Naive thymus-derived CD8-positive, alpha-beta T cell (primary cell): ENCODE measurements around the gene ALPK3. TPM values are rescaled to one million over a fixed set of nuclear protein-coding genes. Genes with fewer than 3 reads are reported as not detected.

Source experiments
- ATAC-seq, 2 donors: fragments of 150-1000 bp; cut with Tn5 transposase in 1 of 2; sonication (Bioruptor Pico), chemical (Tn5 transposase) in 1 of 2; 1 replicate in 1 of 2; 2 replicates in 1 of 2; pipeline ENCODE4 v1.10.0; 2021; ENCODE audit warnings: mild to moderate bottlenecking in 2 of 2, moderate library complexity in 2 of 2
- POLR2A ChIA-PET: fragments of 350-600 bp; sonication (Branson Sonifier 250); formaldehyde crosslinking; loops from one replicate; lab custom pipeline; 2021; ENCODE audit warnings: antibody characterized with exemption; lab: Charles Lee
- DNase-seq, 10 donors: peaks; one replicate each; pipeline versions ENCODE4 v3.0.0 to v3.0.0-alpha.2; 2020 to 2022
- H3K27ac Mint-ChIP-seq, 10 donors: one replicate each; pipeline ENCODE4 v1.8.0; 2020 to 2022; ENCODE audit warnings: mild to moderate bottlenecking in 10 of 10, mixed read lengths in 10 of 10, moderate library complexity in 4 of 10, inconsistent platforms in 1 of 10
- H3K27me3 Mint-ChIP-seq, 5 donors: one replicate each; pipeline ENCODE4 v1.8.0; 2021 to 2022; ENCODE audit warnings: mixed read lengths in 5 of 5
- H3K36me3 Mint-ChIP-seq, 3 donors: one replicate each; pipeline ENCODE4 v1.8.0; 2020 to 2022; ENCODE audit warnings: mixed read lengths in 3 of 3, mild to moderate bottlenecking in 2 of 3, inconsistent platforms in 1 of 3
- H3K4me1 Mint-ChIP-seq, 4 donors: one replicate each; pipeline ENCODE4 v1.8.0; 2021 to 2022; ENCODE audit warnings: mixed read lengths in 4 of 4
- H3K4me3 Mint-ChIP-seq, 10 donors: one replicate each; pipeline ENCODE4 v1.8.0; 2020 to 2022; ENCODE audit warnings: mild to moderate bottlenecking in 10 of 10, mixed read lengths in 10 of 10, moderate library complexity in 6 of 10, inconsistent platforms in 1 of 10
- H3K9me3 Mint-ChIP-seq, 9 donors: one replicate each; pipeline ENCODE4 v1.8.0; 2020 to 2022; ENCODE audit warnings: mixed read lengths in 9 of 9, mild to moderate bottlenecking in 3 of 9, inconsistent platforms in 1 of 9, moderate library complexity in 1 of 9
- polyA plus RNA-seq, 3 donors: library from polyadenylated mRNA; unstranded; fragments of 300-500 nt; fragmentation: Illumina TruSeq; gene quantifications; one replicate each; pipeline ENCODE4 v1.2.3, GENCODE V29; 2021
- total RNA-seq, 8 experiments: library from RNA in 2 of 8; stranded (reverse) in 2 of 8; gene quantifications; one replicate each; pipeline ENCODE4 v1.2.3 and lab custom pipeline; 2021 to 2026

The ALPK3 gene
- total and polyA plus RNA-seq, 5 experiments from 2014 or later, result 0.01 to 0.29 (median 0.11) TPM; not detected in 2

DNA sequence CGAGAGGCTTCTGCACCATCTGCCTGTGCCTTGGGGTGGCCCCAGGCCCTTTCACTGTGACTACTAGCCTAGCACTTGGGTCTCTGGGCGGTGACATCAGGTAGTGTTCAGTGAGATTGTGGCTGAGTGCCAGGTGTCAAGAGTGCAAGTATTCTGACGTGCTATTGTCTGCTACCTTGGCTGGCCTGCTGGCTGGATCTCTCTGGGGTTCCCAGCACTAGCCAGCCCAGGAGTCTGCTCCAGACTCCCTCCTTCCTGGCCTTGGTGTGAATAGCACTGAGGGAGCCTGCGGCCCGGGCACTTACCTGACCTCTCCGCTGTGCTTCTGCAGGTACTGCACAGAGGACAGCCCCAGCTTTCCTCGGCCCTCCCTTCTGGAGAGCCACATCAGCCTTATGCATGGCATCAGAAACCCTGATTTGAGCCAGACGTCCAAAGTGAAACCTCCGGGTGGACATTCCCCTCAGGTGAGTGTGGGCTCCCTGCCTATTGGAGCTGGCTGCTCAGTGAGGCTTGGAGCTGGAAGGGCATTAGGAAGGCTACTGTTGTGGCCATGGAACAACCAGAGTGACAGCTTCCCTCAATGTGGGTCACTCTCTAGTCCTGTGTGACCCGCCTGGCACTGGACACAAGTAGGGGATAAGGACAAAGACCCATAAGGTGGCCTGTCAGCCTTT, 17.5 kb upstream of the ALPK3 start:
- H3K36me3 Mint-ChIP-seq, result peaks cover 0 to 79% (median 29%) of the 10 kb centered on the region in 3 donors

DNA sequence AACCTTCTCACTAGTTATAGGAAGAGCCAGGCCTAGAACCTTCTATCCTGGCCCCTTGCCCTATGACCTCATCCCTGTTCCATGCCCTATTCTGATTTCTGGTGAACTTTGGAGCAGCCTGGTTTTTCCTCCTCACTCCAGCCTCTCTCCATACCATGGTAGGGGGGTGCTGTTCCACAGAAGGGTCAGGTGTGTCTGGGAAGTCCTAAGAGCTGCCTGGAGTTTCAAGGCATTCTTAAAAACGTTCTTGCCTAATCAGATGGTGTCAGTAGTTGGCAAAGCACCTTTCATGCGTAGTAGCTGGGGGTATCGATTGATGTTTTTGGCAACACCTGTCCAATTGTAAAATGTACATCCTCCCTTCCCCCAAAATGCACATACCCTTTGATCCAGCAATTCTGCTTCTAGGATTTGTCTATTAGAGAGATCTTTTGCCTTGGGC, 16.8 kb upstream of the ALPK3 start:
- peak overlapping the region in 1 of 10 donors; percentile 1 for H3K27ac Mint-ChIP-seq
- DNase-seq (no peak), ATAC-seq (no peak)
- H3K36me3 Mint-ChIP-seq, result peaks cover 0 to 81% (median 29%) of the 10 kb centered on the region in 3 donors
- H3K9me3 Mint-ChIP-seq, result no peaks in the 10 kb centered on the region
- POLR2A ChIA-PET, result no interaction called here
- no peaks in the 10 kb centered on the region for H3K27me3 Mint-ChIP-seq
- peaks cover 0 to 5% (median under 1%) of the 10 kb centered on the region in 4 donors for H3K4me1 Mint-ChIP-seq
- no peak overlapping the region for H3K4me3 Mint-ChIP-seq

More for the DNA sequence above, 17.5 kb upstream of the ALPK3 start:
- DNase-seq, result no peak
- H3K27me3 Mint-ChIP-seq, result no peaks in the 10 kb centered on the region
- no peaks in the 10 kb centered on the region for H3K9me3 Mint-ChIP-seq
- H3K4me1 Mint-ChIP-seq, result peaks cover 0 to 5% (median under 1%) of the 10 kb centered on the region in 4 donors
- no peak overlapping the region for H3K27ac Mint-ChIP-seq
- no peak overlapping the region for H3K4me3 Mint-ChIP-seq
- no peak for ATAC-seq
- POLR2A ChIA-PET, result no interaction called here

GRCh38 chr15:84804005-84804900, 12.9 kb upstream of the ALPK3 start:
- POLR2A ChIA-PET, result interaction anchor here (0.5 kb wide), 1 partner anchor 495 kb away, joined by 3 read pairs; no protein-coding TSS in a partner anchor
- ATAC-seq, result no peak
- H3K9me3 Mint-ChIP-seq, result no peaks in the 10 kb centered on the region
- no peaks in the 10 kb centered on the region for H3K27me3 Mint-ChIP-seq
- no peak for DNase-seq
- H3K27ac Mint-ChIP-seq, result peak overlapping the region in 6 of 10 donors; percentile 1 to 72 (median 38)
- peaks cover 0 to 55% (median 24%) of the 10 kb centered on the region in 3 donors for H3K36me3 Mint-ChIP-seq
- H3K4me1 Mint-ChIP-seq, result peaks cover 0 to 5% (median under 1%) of the 10 kb centered on the region in 4 donors
- H3K4me3 Mint-ChIP-seq, result no peak overlapping the region

DNA sequence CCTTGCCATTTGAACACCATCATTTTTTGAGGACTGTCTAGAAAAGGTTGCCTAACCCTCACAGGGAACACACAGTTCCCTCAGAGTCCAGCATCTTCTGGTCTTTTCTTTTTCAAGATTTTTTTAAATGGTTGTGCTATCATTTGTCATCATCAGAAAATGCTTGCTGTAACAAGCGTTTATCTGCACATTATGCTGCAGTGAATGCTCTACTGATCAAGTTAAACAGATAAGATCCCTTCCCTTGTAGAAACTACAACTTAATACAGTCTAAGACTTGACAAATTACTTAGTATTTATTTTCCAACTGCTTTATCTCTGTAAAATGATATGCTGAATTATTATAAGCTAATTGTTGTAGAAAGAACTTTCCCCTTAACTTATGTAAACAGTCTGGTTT, 11.9 kb upstream of the ALPK3 start:
- Mint-ChIP-seq H3K9me3 (no peaks in the 10 kb centered on the region), H3K36me3 (peaks cover 0 to 47% (median 17%) of the 10 kb centered on the region in 3 donors), H3K4me3 (no peak overlapping the region), H3K4me1 (peaks cover 0 to 4% (median 2%) of the 10 kb centered on the region in 4 donors), H3K27me3 (no peaks in the 10 kb centered on the region), H3K27ac (peak overlapping the region in 4 of 10 donors; percentile 22 to 72 (median 38))
- ATAC-seq, result no peak
- POLR2A ChIA-PET, result no interaction called here
- no peak for DNase-seq

DNA sequence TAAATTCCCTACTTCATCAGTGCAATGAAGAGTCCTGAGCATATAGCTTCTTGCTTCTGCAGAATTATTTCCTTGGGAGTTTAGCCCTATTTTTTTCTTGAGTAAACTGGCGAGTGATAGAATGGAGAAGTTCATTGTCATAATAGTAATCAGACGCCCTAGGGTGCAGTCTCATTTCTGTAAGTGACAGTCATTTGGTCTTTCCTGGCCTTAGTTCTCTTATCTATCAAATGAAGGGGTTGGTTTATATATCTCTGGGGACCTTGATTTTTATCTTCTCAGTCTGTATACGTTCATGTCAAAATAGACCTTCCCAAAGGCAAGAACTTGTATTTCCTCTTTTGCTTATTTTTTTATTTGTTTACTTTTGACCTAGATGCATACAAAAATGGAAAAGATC, 9.9 kb upstream of the ALPK3 start:
- POLR2A ChIA-PET, result no interaction called here
- H3K27ac Mint-ChIP-seq, result peak overlapping the region in 3 of 10 donors; percentile 18 to 39 (median 34)

DNA sequence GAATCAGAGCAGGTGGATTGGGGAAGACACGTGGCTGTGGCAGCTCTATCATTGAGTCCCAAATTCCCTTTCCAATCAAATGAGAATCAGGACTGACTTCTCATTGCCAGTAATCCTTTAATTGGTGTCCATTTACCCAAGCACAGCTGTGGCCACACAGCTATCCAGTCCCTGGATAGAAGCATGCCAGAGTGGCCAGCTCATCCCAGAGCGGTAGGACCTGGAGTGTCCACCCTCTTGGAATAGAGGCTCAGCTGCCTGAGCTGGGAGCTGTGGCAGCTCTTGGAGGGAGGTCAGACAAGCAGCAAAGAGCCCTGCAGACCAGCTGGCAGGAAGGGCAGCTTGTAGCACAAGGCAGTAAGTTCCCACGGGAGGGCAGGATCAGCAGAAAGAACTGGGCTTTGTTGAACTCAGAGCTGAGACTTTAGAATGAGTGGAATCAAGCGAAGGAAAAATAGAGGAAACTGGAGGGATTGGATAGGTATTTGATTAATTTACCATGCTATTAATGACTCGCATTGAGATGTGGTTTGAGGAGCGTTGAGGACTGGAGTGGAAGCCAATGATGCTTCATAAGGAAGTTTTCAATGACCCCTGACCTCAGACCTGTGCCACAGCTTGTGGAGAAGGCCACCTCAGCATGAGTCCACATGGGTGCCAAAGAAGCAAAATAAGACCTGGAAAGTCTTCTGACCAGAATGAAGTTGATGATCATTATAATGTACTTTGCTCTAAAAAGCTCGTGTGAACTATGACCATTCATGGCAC, 6.9 kb upstream of the ALPK3 start:
- no peak overlapping the region for H3K4me3 Mint-ChIP-seq
- H3K36me3 Mint-ChIP-seq, result peaks cover 0 to 9% (median 0%) of the 10 kb centered on the region in 3 donors
- no peaks in the 10 kb centered on the region for H3K9me3 Mint-ChIP-seq
- POLR2A ChIA-PET, result no interaction called here
- DNase-seq (no peak), ATAC-seq (no peak)
- H3K4me1 Mint-ChIP-seq, result peaks cover 0 to 5% (median 2%) of the 10 kb centered on the region in 4 donors
- H3K27me3 Mint-ChIP-seq, result peaks cover 0 to 4% (median 0%) of the 10 kb centered on the region in 5 donors
- peak overlapping the region in 4 of 10 donors; percentile 51 to 78 (median 58) for H3K27ac Mint-ChIP-seq

More for the DNA sequence above, 9.9 kb upstream of the ALPK3 start:
- Mint-ChIP-seq H3K4me1 (peaks cover 0 to 6% (median under 1%) of the 10 kb centered on the region in 4 donors), H3K9me3 (no peaks in the 10 kb centered on the region), H3K36me3 (peaks cover 0 to 36% (median 7%) of the 10 kb centered on the region in 3 donors), H3K4me3 (no peak overlapping the region), H3K27me3 (no peaks in the 10 kb centered on the region)
- ATAC-seq (no peak), DNase-seq (no peak)

GRCh38 chr15:84811151-84811550, 6.0 kb upstream of the ALPK3 start:
- peaks cover 0 to 13% (median 3%) of the 10 kb centered on the region in 5 donors for H3K27me3 Mint-ChIP-seq
- peaks cover 0 to 5% (median 0%) of the 10 kb centered on the region in 3 donors for H3K36me3 Mint-ChIP-seq
- peaks cover 0 to 5% (median 2%) of the 10 kb centered on the region in 4 donors for H3K4me1 Mint-ChIP-seq
- ATAC-seq, result no peak
- POLR2A ChIA-PET, result no interaction called here
- no peak for DNase-seq
- no peak overlapping the region for H3K27ac Mint-ChIP-seq
- H3K9me3 Mint-ChIP-seq, result no peaks in the 10 kb centered on the region
- no peak overlapping the region for H3K4me3 Mint-ChIP-seq

- H3K36me3 Mint-ChIP-seq, result peaks cover 0 to 2% (median 0%) of the 10 kb centered on the region in 3 donors
- no peak overlapping the region for H3K4me3 Mint-ChIP-seq
- H3K9me3 Mint-ChIP-seq, result no peaks in the 10 kb centered on the region
- peaks cover 3 to 7% (median 5%) of the 10 kb centered on the region in 4 donors for H3K4me1 Mint-ChIP-seq
- POLR2A ChIA-PET, result no interaction called here
- peak overlapping the region in 2 of 10 donors; percentile 11 to 52 for H3K27ac Mint-ChIP-seq
- DNase-seq (no peak), ATAC-seq (no peak)
- H3K27me3 Mint-ChIP-seq, result peaks cover 3 to 20% (median 7%) of the 10 kb centered on the region in 5 donors
These were observed 5.3 kb upstream of the ALPK3 start for GRCh38 chr15:84811828-84812227.

GRCh38 chr15:84812842-84813241, 4.3 kb upstream of the ALPK3 start:
- Mint-ChIP-seq H3K36me3 (no peaks in the 10 kb centered on the region), H3K9me3 (no peaks in the 10 kb centered on the region), H3K4me3 (no peak overlapping the region), H3K4me1 (peaks cover 5 to 8% (median 6%) of the 10 kb centered on the region in 4 donors), H3K27ac (no peak overlapping the region), H3K27me3 (peaks cover 3 to 21% (median 7%) of the 10 kb centered on the region in 5 donors)
- ATAC-seq (no peak), DNase-seq (no peak)
- POLR2A ChIA-PET, result interaction anchor here (0.6 to 0.7 kb wide), 2 partner anchors 99 to 142 kb away, joined by 4 to 6 read pairs; no protein-coding TSS in a partner anchor

DNA sequence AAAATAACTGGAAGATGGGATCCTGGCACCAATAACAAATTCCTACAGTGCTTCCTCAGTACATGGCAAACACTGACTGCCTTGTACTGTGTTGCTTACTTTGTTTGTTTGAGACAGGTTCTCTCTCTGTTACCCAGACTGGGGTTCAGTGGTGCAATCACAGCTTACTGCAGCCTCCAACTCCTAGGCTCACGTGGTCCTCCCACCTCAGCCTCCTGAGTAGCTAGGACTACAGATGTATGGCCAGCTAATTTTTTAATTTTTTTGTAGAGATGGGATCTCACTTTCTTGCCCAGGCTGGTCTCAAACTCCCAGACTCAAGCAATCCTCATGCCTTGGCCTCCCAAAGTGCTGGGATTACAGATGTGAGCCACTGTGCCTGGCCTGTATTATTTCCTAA, 3.7 kb upstream of the ALPK3 start:
- H3K27ac Mint-ChIP-seq, result no peak overlapping the region
- POLR2A ChIA-PET, result no interaction called here

GRCh38 chr15:84813931-84814330, 3.2 kb upstream of the ALPK3 start:
- Mint-ChIP-seq H3K4me1 (peaks cover 9 to 19% (median 14%) of the 10 kb centered on the region in 4 donors), H3K27me3 (peaks cover 4 to 21% (median 10%) of the 10 kb centered on the region in 5 donors), H3K4me3 (no peak overlapping the region), H3K36me3 (no peaks in the 10 kb centered on the region), H3K9me3 (no peaks in the 10 kb centered on the region), H3K27ac (no peak overlapping the region)
- DNase-seq (no peak), ATAC-seq (no peak)
- POLR2A ChIA-PET, result no interaction called here

More for the DNA sequence above, 3.7 kb upstream of the ALPK3 start:
- DNase-seq (no peak), ATAC-seq (no peak)
- Mint-ChIP-seq H3K4me1 (peaks cover 9 to 14% (median 12%) of the 10 kb centered on the region in 4 donors), H3K9me3 (no peaks in the 10 kb centered on the region), H3K36me3 (no peaks in the 10 kb centered on the region), H3K4me3 (no peak overlapping the region), H3K27me3 (peaks cover 4 to 21% (median 10%) of the 10 kb centered on the region in 5 donors)

DNA sequence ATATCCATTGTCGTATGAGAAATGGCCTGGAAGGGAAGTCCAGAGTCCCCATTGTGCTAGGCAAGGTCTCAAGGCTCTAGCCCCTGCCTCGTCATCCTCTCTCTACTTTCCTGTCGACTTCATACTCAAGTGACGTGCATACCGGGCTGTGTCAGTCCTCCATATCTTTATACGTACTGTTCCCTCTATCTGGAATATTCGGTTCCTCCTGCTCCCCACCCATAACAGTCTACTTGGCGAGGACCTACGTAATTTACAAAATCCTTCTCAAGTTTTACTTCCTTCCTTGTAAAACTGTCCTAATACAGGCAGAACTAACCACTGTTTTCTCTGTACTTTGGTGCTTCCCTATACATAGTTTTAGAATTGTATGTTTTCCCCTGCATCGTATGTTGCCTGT, 2.2 kb upstream of the ALPK3 start:
- POLR2A ChIA-PET, result no interaction called here
- Mint-ChIP-seq H3K27me3 (peaks cover 4 to 21% (median 10%) of the 10 kb centered on the region in 5 donors), H3K4me3 (no peak overlapping the region), H3K9me3 (no peaks in the 10 kb centered on the region), H3K27ac (no peak overlapping the region), H3K36me3 (no peaks in the 10 kb centered on the region), H3K4me1 (peaks cover 9 to 22% (median 15%) of the 10 kb centered on the region in 4 donors)
- ATAC-seq (no peak), DNase-seq (no peak)
